Measurements from ENCODE around the gene SPIN1. TPM values are rescaled to one million over a fixed set of nuclear protein-coding genes. Genes with fewer than 3 reads are reported as not detected.
A peak's percentile ranks its signal among the peaks of the same experiment; 100 is the strongest.

The SPIN1 gene
- total and polyA plus RNA-seq, 2 experiments from 2014 or later = 49.0 to 158 TPM

GRCh38 chr9:88437210-88438146, 49.2 kb downstream of the SPIN1 start (continued):
- TF ChIP-seq, protein P1, sequence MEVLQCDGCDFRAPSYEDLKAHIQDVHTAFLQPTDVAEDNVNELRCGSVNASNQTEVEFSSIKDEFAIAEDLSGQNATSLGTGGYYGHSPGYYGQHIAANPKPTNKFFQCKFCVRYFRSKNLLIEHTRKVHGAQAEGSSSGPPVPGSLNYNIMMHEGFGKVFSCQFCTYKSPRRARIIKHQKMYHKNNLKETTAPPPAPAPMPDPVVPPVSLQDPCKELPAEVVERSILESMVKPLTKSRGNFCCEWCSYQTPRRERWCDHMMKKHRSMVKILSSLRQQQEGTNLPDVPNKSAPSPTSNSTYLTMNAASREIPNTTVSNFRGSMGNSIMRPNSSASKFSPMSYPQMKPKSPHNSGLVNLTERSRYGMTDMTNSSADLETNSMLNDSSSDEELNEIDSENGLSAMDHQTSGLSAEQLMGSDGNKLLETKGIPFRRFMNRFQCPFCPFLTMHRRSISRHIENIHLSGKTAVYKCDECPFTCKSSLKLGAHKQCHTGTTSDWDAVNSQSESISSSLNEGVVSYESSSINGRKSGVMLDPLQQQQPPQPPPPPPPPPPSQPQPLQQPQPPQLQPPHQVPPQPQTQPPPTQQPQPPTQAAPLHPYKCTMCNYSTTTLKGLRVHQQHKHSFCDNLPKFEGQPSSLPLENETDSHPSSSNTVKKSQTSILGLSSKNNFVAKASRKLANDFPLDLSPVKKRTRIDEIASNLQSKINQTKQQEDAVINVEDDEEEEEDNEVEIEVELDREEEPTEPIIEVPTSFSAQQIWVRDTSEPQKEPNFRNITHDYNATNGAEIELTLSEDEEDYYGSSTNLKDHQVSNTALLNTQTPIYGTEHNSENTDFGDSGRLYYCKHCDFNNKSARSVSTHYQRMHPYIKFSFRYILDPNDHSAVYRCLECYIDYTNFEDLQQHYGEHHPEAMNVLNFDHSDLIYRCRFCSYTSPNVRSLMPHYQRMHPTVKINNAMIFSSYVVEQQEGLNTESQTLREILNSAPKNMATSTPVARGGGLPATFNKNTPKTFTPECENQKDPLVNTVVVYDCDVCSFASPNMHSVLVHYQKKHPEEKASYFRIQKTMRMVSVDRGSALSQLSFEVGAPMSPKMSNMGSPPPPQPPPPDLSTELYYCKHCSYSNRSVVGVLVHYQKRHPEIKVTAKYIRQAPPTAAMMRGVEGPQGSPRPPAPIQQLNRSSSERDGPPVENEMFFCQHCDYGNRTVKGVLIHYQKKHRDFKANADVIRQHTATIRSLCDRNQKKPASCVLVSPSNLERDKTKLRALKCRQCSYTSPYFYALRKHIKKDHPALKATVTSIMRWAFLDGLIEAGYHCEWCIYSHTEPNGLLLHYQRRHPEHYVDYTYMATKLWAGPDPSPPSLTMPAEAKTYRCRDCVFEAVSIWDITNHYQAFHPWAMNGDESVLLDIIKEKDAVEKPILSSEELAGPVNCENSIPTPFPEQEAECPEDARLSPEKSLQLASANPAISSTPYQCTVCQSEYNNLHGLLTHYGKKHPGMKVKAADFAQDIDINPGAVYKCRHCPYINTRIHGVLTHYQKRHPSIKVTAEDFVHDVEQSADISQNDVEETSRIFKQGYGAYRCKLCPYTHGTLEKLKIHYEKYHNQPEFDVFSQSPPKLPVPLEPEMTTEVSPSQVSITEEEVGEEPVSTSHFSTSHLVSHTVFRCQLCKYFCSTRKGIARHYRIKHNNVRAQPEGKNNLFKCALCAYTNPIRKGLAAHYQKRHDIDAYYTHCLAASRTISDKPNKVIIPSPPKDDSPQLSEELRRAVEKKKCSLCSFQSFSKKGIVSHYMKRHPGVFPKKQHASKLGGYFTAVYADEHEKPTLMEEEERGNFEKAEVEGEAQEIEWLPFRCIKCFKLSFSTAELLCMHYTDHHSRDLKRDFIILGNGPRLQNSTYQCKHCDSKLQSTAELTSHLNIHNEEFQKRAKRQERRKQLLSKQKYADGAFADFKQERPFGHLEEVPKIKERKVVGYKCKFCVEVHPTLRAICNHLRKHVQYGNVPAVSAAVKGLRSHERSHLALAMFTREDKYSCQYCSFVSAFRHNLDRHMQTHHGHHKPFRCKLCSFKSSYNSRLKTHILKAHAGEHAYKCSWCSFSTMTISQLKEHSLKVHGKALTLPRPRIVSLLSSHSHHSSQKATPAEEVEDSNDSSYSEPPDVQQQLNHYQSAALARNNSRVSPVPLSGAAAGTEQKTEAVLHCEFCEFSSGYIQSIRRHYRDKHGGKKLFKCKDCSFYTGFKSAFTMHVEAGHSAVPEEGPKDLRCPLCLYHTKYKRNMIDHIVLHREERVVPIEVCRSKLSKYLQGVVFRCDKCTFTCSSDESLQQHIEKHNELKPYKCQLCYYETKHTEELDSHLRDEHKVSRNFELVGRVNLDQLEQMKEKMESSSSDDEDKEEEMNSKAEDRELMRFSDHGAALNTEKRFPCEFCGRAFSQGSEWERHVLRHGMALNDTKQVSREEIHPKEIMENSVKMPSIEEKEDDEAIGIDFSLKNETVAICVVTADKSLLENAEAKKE (CRISPR knock-in tag; IDR thresholded peaks at IDR 0.05) = no peak
- no peak for TF ChIP-seq EZH2phosphoT487 (IDR thresholded peaks at IDR 0.05; ENCODE audit: unreplicated experiment)

DNA sequence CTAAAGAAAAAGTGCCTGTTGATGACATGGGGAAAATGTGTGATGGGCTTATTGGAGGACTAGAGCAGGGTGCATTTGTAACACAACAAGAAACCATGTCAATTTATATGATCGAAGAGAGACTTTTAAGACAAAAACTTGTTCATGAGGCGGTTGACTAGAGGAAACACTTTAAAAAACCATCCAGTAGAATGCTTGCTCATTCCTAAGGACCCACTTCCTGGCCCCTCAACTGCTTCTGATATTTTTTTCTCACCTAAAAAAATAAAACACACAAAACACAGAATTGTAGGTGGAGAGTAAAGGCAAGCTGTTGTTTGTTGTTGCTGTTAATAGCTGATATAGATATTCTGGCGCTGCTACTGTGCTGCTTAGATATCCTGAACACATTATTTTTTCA, 50.6 kb downstream of the SPIN1 start:
- H3K36me3 ChIP-seq (ENCODE audit: insufficient read depth) = peaks cover under 1% of the 10 kb centered on the region; the same call in 1 of the 2 replicates
- peak overlapping the region; percentile 39; the same call in 1 of the 2 replicates for H3K27ac Mint-ChIP-seq
- TF ChIP-seq, protein P2, sequence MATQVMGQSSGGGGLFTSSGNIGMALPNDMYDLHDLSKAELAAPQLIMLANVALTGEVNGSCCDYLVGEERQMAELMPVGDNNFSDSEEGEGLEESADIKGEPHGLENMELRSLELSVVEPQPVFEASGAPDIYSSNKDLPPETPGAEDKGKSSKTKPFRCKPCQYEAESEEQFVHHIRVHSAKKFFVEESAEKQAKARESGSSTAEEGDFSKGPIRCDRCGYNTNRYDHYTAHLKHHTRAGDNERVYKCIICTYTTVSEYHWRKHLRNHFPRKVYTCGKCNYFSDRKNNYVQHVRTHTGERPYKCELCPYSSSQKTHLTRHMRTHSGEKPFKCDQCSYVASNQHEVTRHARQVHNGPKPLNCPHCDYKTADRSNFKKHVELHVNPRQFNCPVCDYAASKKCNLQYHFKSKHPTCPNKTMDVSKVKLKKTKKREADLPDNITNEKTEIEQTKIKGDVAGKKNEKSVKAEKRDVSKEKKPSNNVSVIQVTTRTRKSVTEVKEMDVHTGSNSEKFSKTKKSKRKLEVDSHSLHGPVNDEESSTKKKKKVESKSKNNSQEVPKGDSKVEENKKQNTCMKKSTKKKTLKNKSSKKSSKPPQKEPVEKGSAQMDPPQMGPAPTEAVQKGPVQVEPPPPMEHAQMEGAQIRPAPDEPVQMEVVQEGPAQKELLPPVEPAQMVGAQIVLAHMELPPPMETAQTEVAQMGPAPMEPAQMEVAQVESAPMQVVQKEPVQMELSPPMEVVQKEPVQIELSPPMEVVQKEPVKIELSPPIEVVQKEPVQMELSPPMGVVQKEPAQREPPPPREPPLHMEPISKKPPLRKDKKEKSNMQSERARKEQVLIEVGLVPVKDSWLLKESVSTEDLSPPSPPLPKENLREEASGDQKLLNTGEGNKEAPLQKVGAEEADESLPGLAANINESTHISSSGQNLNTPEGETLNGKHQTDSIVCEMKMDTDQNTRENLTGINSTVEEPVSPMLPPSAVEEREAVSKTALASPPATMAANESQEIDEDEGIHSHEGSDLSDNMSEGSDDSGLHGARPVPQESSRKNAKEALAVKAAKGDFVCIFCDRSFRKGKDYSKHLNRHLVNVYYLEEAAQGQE (IDR thresholded peaks at IDR 0.05; ENCODE audit: unreplicated experiment) = no peak
- TF ChIP-seq, protein P1 (CRISPR knock-in tag; IDR thresholded peaks at IDR 0.05) = no peak

More for the DNA sequence above, 50.6 kb downstream of the SPIN1 start:
- H3F3A ChIP-seq (replicated peaks; ENCODE audit: low read depth) = no peaks in the 10 kb centered on the region; the same call in 1 of the 2 replicates
- H3K4me1 ChIP-seq (ENCODE audit: insufficient read depth) = peaks cover 24% of the 10 kb centered on the region
- H3K27me3 ChIP-seq (ENCODE audit: insufficient read depth) = no peaks in the 10 kb centered on the region
- H3K36me3 Mint-ChIP-seq (ENCODE audit: low read depth) = peaks cover 57% of the 10 kb centered on the region
- peaks cover 19% of the 10 kb centered on the region for H4K20me1 ChIP-seq (replicated peaks; ENCODE audit: insufficient read depth)
- H3K27ac ChIP-seq (ENCODE audit: low read depth) = no peak overlapping the region
- H3K79me2 ChIP-seq (replicated peaks; ENCODE audit: insufficient read depth) = peaks cover 99% of the 10 kb centered on the region
- no peaks in the 10 kb centered on the region for H3K9me2 ChIP-seq (ENCODE audit: insufficient read depth)
- no peak for DNase-seq (ENCODE audit: low spot score)
- no peaks in the 10 kb centered on the region; the same call in 2 of the 3 replicates for H3K9me3 Mint-ChIP-seq
- H3K4me1 Mint-ChIP-seq = peaks cover 23% of the 10 kb centered on the region
- ATAC-seq = no peak
- H3K27me3 Mint-ChIP-seq (ENCODE audit: insufficient read depth, low read depth, poor library complexity) = peaks cover 14% of the 10 kb centered on the region
- H3K4me3 ChIP-seq = no peak overlapping the region
- H2AFZ ChIP-seq = no peak overlapping the region
- no peak overlapping the region for H3K4me3 Mint-ChIP-seq
- no peak overlapping the region for H3K4me2 ChIP-seq
